B cell (primary cell): ENCODE results near the gene VKORC1L1.
"Not testable (repeated sequence)": the region's sequence is repeated elsewhere in the genome, so short reads cannot be mapped to it uniquely, and the experiment has no call there.

Experiments
- EZH2 ChIP-seq: IDR thresholded peaks from 2 replicates; pipeline ENCODE4 v1.6.1; 2012; ENCODE audit warnings: borderline replicate concordance, low read depth, mild to moderate bottlenecking, moderate library complexity, low read length; ENCODE audit not compliant: insufficient read depth, poor library complexity, severe bottlenecking
- TF ChIP-seq, protein P1 (sequence below): fragments of 200-600 bp; IDR thresholded peaks from one replicate; pipeline ENCODE4 v1.8.0; 2022; ENCODE audit warnings: antibody characterized with exemption, mild to moderate bottlenecking

DNA sequence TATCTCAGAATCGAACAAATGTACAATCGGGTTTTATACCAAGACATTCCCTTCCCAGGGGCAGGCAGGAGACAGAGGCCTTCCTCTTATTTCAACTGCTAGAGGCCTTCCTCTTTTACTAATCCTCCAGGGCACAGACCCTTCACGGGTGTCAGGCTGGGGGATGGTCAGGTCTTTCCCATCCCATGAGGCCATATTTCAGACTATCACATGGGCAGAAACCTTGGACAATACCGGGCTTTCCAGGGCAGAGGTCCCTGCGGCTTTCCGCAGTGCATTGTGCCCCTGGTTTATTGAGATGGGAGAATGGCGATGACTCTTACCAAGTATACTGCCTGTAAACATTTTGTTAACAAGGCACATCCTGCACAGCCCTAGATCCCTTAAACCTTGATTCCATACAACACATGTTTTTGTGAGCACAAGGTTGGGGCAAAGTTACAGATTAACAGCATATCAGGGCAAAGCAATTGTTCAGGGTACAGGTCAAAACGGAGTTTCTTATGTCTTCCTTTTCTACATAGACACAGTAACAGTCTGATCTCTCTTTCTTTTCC, 132.3 kb downstream of the VKORC1L1 start:
- TF ChIP-seq, protein P1, sequence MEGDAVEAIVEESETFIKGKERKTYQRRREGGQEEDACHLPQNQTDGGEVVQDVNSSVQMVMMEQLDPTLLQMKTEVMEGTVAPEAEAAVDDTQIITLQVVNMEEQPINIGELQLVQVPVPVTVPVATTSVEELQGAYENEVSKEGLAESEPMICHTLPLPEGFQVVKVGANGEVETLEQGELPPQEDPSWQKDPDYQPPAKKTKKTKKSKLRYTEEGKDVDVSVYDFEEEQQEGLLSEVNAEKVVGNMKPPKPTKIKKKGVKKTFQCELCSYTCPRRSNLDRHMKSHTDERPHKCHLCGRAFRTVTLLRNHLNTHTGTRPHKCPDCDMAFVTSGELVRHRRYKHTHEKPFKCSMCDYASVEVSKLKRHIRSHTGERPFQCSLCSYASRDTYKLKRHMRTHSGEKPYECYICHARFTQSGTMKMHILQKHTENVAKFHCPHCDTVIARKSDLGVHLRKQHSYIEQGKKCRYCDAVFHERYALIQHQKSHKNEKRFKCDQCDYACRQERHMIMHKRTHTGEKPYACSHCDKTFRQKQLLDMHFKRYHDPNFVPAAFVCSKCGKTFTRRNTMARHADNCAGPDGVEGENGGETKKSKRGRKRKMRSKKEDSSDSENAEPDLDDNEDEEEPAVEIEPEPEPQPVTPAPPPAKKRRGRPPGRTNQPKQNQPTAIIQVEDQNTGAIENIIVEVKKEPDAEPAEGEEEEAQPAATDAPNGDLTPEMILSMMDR = not testable (repeated sequence)
- not testable (repeated sequence) for TF ChIP-seq EZH2
